NCI-H345 (cell line): ENCODE measurements around the gene ANKRD33.

ENCODE experiments used
- DNase-seq: peaks from one replicate; lab custom pipeline; 2025; lab: John Stamatoyannopoulos, UW

Gene ANKRD33

GRCh38 chr12:51862947-51863346 lies 25.0 kb upstream of the ANKRD33 start:
- DNase-seq: no peak

- no peak for DNase-seq
These were observed 24.5 kb upstream of the ANKRD33 start for GRCh38 chr12:51863363-51863932.

GRCh38 chr12:51863933-51864832 lies 23.7 kb upstream of the ANKRD33 start:
- no peak for DNase-seq

- no peak for DNase-seq
These were observed 22.9 kb upstream of the ANKRD33 start for GRCh38 chr12:51864833-51865670.

- no peak for DNase-seq
These were observed 22.1 kb upstream of the ANKRD33 start for GRCh38 chr12:51865757-51866270.

GRCh38 chr12:51866324-51866723 lies 21.6 kb upstream of the ANKRD33 start:
- DNase-seq: no peak

GRCh38 chr12:51866762-51867161 lies 21.1 kb upstream of the ANKRD33 start:
- DNase-seq: peak; percentile 21

- no peak for DNase-seq
These were observed 20.5 kb upstream of the ANKRD33 start for GRCh38 chr12:51867371-51867770.

- no peak for DNase-seq
These were observed 20.0 kb upstream of the ANKRD33 start for GRCh38 chr12:51867796-51868428.

GRCh38 chr12:51868821-51869495 lies 18.9 kb upstream of the ANKRD33 start:
- DNase-seq: peak; percentile 24

- DNase-seq: no peak
These were observed 18.4 kb upstream of the ANKRD33 start for GRCh38 chr12:51869496-51869865.

- DNase-seq: no peak
These were observed 18.0 kb upstream of the ANKRD33 start for GRCh38 chr12:51869931-51870330.

- DNase-seq: no peak
These were observed 17.4 kb upstream of the ANKRD33 start for GRCh38 chr12:51870504-51870903.

GRCh38 chr12:51871126-51871525 lies 16.8 kb upstream of the ANKRD33 start:
- no peak for DNase-seq

GRCh38 chr12:51871918-51872688 lies 15.8 kb upstream of the ANKRD33 start:
- no peak for DNase-seq

GRCh38 chr12:51872689-51872981 lies 15.3 kb upstream of the ANKRD33 start:
- no peak for DNase-seq

- DNase-seq: no peak
These were observed 14.5 kb upstream of the ANKRD33 start for GRCh38 chr12:51873251-51873994.

- no peak for DNase-seq
These were observed 13.9 kb upstream of the ANKRD33 start for GRCh38 chr12:51874000-51874399.

- DNase-seq: no peak
These were observed 13.4 kb upstream of the ANKRD33 start for GRCh38 chr12:51874486-51874885.

- no peak for DNase-seq
These were observed 8.8 kb upstream of the ANKRD33 start for GRCh38 chr12:51879102-51879501.
